PFSK-1 (cell line): Measurements from ENCODE around the gene SMIM29.

Source experiments
- FOXP2 ChIP-seq: optimal IDR thresholded peaks from 2 replicates; pipeline ENCODE3; 2011; ENCODE audit warnings: borderline replicate concordance, control low read depth, inconsistent platforms; ENCODE audit not compliant: insufficient read depth; ENCODE audit errors: extremely low read length, extremely low read depth
- POLR2AphosphoS5 ChIP-seq: IDR thresholded peaks from 2 replicates; pipeline ENCODE4 v1.6.1; 2012; ENCODE audit warnings: low read depth, mild to moderate bottlenecking, control low read depth, low read length, moderate library complexity
- SIN3A ChIP-seq: IDR thresholded peaks from 2 replicates; pipeline ENCODE4 v1.6.1; 2012; ENCODE audit warnings: mild to moderate bottlenecking, low read length, moderate library complexity, borderline replicate concordance; ENCODE audit not compliant: insufficient read depth
- TAF1 ChIP-seq: IDR thresholded peaks from 2 replicates; pipeline ENCODE4 v1.6.1; 2012; ENCODE audit warnings: low read length, control low read depth, borderline replicate concordance; ENCODE audit not compliant: insufficient read depth
- TF ChIP-seq, protein P1 (sequence below), 2 experiments: IDR thresholded peaks; 2 replicates each; pipeline versions ENCODE4 v1.6.1 to v1.8.0; 2011 to 2012; ENCODE audit warnings: low read depth in 2 of 2, low read length in 2 of 2, control low read depth in 1 of 2, inconsistent platforms in 1 of 2, mild to moderate bottlenecking in 1 of 2, moderate library complexity in 1 of 2; ENCODE audit not compliant: insufficient read depth in 1 of 2

SMIM29 gene

DNA sequence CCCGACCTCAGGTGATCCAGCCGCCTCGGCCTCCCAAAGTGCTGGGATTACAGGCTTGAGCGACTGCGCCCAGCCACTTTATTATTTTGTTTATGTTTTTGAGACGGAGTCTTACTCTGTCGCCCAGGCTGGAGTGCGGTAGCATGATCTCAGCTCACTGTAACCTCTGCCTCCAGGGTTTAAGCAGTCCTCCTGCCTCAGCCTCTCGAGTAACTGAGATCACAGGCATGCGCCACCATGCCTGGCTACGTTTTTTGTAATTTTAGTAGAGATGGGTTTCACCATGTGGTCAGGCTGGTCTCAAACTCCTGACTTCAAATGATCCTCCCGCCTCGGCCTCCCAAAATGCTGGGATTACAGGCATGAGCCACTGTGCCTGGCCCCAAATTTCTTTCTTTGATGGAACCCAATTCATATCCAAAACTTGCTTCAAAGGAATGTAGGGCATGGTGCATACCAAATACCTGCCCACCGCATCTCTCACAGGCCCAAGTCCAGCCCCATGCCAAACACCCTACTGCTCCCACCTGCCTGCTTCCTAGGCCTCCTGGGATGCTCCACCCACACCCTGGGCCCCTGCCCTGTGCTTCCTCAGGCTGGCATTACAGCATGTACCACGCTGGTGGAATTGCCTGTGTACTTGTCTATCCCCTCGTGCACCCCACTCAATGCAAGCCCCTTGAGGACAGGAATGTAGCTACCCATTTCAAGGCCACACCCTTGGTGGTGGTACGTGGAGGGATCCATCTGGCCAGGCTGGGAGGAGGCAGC, 17.1 kb downstream of the SMIM29 start:
- TF ChIP-seq FOXP2 (no peak), TAF1 (no peak), POLR2AphosphoS5 (no peak), SIN3A (no peak)
- TF ChIP-seq, protein P1, sequence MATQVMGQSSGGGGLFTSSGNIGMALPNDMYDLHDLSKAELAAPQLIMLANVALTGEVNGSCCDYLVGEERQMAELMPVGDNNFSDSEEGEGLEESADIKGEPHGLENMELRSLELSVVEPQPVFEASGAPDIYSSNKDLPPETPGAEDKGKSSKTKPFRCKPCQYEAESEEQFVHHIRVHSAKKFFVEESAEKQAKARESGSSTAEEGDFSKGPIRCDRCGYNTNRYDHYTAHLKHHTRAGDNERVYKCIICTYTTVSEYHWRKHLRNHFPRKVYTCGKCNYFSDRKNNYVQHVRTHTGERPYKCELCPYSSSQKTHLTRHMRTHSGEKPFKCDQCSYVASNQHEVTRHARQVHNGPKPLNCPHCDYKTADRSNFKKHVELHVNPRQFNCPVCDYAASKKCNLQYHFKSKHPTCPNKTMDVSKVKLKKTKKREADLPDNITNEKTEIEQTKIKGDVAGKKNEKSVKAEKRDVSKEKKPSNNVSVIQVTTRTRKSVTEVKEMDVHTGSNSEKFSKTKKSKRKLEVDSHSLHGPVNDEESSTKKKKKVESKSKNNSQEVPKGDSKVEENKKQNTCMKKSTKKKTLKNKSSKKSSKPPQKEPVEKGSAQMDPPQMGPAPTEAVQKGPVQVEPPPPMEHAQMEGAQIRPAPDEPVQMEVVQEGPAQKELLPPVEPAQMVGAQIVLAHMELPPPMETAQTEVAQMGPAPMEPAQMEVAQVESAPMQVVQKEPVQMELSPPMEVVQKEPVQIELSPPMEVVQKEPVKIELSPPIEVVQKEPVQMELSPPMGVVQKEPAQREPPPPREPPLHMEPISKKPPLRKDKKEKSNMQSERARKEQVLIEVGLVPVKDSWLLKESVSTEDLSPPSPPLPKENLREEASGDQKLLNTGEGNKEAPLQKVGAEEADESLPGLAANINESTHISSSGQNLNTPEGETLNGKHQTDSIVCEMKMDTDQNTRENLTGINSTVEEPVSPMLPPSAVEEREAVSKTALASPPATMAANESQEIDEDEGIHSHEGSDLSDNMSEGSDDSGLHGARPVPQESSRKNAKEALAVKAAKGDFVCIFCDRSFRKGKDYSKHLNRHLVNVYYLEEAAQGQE (IDR thresholded peaks at IDR 0.05; ENCODE audit: insufficient read depth in 1 of 2, low read depth in 2 of 2, low read length in 2 of 2), result no peak

GRCh38 chr6:34230653-34231371, 18.0 kb downstream of the SMIM29 start:
- no peak for TF ChIP-seq FOXP2
- TF ChIP-seq, protein P1 (IDR thresholded peaks at IDR 0.05; ENCODE audit: insufficient read depth in 1 of 2, low read depth in 2 of 2, low read length in 2 of 2), result no peak
- TF ChIP-seq TAF1, result no peak
- no peak for TF ChIP-seq POLR2AphosphoS5
- TF ChIP-seq SIN3A, result no peak

- TF ChIP-seq TAF1 (no peak), FOXP2 (no peak), SIN3A (no peak), POLR2AphosphoS5 (no peak)
- TF ChIP-seq, protein P1 (IDR thresholded peaks at IDR 0.05; ENCODE audit: insufficient read depth in 1 of 2, low read depth in 2 of 2, low read length in 2 of 2), result no peak
Measured at GRCh38 chr6:34229877-34230276, 18.9 kb downstream of the SMIM29 start.

GRCh38 chr6:34227761-34228421, 20.9 kb downstream of the SMIM29 start:
- TF ChIP-seq TAF1, result no peak
- no peak for TF ChIP-seq FOXP2
- no peak for TF ChIP-seq SIN3A

GRCh38 chr6:34226731-34227586, 21.8 kb downstream of the SMIM29 start:
- TF ChIP-seq, protein P1 (IDR thresholded peaks at IDR 0.05; ENCODE audit: insufficient read depth in 1 of 2, low read depth in 2 of 2, low read length in 2 of 2), result no peak
